Effector memory CD8-positive, alpha-beta T cell (primary cell): ENCODE measurements around the gene LAMB3.
A peak's percentile ranks its signal among the peaks of the same experiment; 100 is the strongest.

Source experiments
- ATAC-seq: fragments of 150-1000 bp; cut with Tn5 transposase; replicated peaks from 2 replicates; pipeline ENCODE4 v1.10.0; 2021; ENCODE audit warnings: mild to moderate bottlenecking, moderate library complexity
- DNase-seq, 3 experiments: peaks; one replicate each; pipeline ENCODE4 v3.0.0; 2021
- H3K27ac Mint-ChIP-seq, 2 donors: one replicate each; pipeline ENCODE4 v1.8.0; 2022; ENCODE audit warnings: mild to moderate bottlenecking in 2 of 2, mixed read lengths in 2 of 2, moderate library complexity in 2 of 2
- H3K27me3 Mint-ChIP-seq, 2 donors: one replicate each; pipeline ENCODE4 v1.8.0; 2022; ENCODE audit warnings: mixed read lengths in 2 of 2
- H3K36me3 Mint-ChIP-seq: one replicate; pipeline ENCODE4 v1.8.0; 2022; ENCODE audit warnings: mild to moderate bottlenecking, moderate library complexity, mixed read lengths; ENCODE audit not compliant: insufficient read depth
- H3K4me1 Mint-ChIP-seq, 2 donors: one replicate each; pipeline ENCODE4 v1.8.0; 2022; ENCODE audit warnings: low read depth in 2 of 2, mixed read lengths in 2 of 2
- H3K4me3 Mint-ChIP-seq, 2 donors: one replicate each; pipeline ENCODE4 v1.8.0; 2022; ENCODE audit warnings: mild to moderate bottlenecking in 2 of 2, mixed read lengths in 2 of 2, moderate library complexity in 2 of 2
- H3K9me3 Mint-ChIP-seq, 2 donors: one replicate each; pipeline ENCODE4 v1.8.0; 2022; ENCODE audit warnings: mixed read lengths in 2 of 2

The LAMB3 gene

GRCh38 chr1:209613400-209614150, 38.6 kb downstream of the LAMB3 start:
- ATAC-seq (no peak), DNase-seq (no peak)
- Mint-ChIP-seq H3K36me3 (no peaks in the 10 kb centered on the region), H3K4me1 (peaks cover 0 to 4% of the 10 kb centered on the region in 2 donors), H3K27ac (no peak overlapping the region), H3K27me3 (peaks cover 0 to 5% of the 10 kb centered on the region in 2 donors), H3K9me3 (no peaks in the 10 kb centered on the region), H3K4me3 (no peak overlapping the region)

DNA sequence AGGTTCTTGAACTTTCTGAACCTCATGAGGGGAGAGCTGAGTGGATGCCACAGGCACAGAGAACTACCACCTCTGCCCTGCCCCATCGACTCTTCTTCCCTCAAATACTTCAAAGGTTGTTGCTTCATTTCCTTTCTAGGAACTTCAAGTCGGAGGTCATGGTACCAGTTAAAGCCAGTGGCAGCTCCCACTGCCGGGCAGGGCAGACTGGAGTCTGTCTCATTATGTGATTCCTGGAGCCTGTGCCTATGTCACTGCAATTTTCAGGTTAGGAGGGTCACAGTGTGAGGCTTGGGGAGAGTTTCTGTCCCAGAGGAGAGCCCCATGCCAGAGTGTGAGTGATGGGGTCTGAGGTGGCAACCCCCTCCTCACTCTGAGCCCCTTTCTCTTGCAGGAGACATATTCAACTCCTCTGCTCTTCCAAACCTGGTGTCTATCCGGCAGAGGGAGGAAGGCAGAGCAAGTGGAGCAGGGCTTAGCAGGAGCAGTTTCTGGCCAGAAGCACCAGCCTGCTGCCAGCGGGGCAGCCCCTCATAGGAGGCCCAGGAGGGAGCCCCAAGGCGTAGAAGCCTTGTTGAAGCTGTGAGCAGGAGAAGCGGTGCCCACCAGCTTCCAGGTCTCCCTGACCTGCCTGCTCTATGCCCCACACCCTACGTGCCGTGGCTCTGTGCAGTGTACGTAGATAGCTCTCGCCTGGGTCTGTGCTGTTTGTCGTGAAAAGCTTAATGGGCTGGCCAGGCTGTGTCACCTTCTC, 39.4 kb downstream of the LAMB3 start:
- Mint-ChIP-seq H3K4me3 (no peak overlapping the region), H3K27ac (no peak overlapping the region), H3K9me3 (no peaks in the 10 kb centered on the region), H3K27me3 (peaks cover 0 to 5% of the 10 kb centered on the region in 2 donors), H3K36me3 (no peaks in the 10 kb centered on the region), H3K4me1 (peaks cover 0 to 2% of the 10 kb centered on the region in 2 donors)
- no peak for DNase-seq
- ATAC-seq, result no peak

DNA sequence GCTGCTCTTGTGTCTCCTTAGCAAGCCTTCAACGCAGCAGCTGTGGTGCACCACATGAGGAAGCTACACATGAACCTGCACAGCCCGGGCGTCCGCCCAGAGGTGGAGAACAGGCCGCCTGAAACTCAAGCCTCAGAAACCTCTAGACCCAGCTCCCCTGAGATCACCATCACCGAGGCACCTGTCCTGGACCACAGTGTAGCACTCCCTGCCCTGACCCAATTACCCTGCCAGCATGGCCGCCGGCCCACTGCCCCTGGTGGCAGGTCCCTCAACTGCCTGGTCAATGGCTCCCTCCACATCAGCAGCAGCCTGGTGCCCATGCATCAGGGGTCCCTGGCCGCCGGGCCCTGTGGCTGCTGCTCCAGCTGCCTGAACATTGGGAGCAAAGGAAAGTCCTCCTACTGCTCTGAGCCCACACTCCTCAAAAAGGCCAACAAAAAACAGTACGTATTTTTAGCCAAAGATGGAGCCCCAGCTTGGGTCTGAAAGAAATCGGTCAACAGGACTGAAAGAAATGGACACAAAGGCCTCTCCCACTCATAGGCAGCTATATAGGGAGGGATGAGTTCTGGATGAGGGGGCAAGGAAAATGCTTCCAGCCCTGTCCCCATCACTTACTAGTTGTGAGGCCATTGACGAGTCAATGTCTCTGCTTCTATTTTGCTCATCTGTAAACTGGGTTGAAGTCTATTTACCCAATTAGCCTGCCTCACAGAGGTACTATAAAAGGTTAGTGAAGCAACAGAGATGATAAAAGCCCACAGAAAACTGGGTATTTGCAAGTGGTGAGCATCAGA, 40.3 kb downstream of the LAMB3 start:
- H3K27ac Mint-ChIP-seq, result no peak overlapping the region
- no peak for ATAC-seq
- no peaks in the 10 kb centered on the region for H3K36me3 Mint-ChIP-seq
- no peak for DNase-seq
- H3K9me3 Mint-ChIP-seq, result no peaks in the 10 kb centered on the region
- H3K4me3 Mint-ChIP-seq, result no peak overlapping the region
- H3K27me3 Mint-ChIP-seq, result peaks cover 0 to 5% of the 10 kb centered on the region in 2 donors
- H3K4me1 Mint-ChIP-seq, result no peaks in the 10 kb centered on the region

GRCh38 chr1:209610631-209610905, 41.7 kb downstream of the LAMB3 start:
- Mint-ChIP-seq H3K4me3 (no peak overlapping the region), H3K4me1 (no peaks in the 10 kb centered on the region), H3K27ac (no peak overlapping the region), H3K36me3 (no peaks in the 10 kb centered on the region), H3K9me3 (no peaks in the 10 kb centered on the region), H3K27me3 (no peaks in the 10 kb centered on the region)
- DNase-seq (no peak), ATAC-seq (no peak)

DNA sequence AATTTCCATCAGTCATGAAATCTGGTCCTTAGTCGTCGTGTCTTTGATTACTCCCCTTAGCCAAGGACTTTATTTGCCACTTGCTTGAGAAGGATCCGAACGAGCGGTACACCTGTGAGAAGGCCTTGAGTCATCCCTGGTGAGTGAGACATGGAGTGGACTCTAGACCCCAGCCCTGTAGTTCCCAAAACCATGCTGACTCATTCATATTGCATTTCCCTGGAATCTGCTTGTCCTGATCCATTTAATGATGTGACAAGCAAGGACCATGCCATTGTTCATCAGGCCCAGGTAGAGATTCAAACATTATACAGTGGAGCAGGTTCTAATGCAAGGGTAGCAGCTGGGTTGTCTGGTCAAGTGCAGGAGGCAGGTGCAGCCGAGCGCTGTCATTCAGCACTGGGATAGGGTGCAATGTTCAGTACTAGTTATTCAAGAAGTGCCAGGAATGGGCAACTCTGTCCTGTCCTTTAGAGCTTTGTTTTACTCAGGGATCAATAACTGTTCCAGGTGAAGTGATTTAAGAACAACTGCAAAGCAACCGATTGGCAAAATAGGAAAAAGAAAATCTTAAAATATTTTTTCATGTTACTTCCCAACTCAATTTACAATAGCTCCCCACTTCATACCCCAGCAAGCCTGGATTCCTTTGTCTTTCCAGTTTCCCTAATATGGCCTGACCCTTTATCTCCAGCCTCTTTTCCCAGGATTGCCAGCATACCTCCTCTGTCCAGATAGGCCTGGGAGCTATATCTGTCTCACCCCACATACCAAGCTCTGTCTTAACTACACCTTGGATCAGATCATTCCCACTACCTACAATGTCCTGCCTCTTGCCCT, 42.2 kb downstream of the LAMB3 start:
- Mint-ChIP-seq H3K4me1 (no peaks in the 10 kb centered on the region), H3K36me3 (no peaks in the 10 kb centered on the region), H3K27ac (no peak overlapping the region), H3K27me3 (no peaks in the 10 kb centered on the region), H3K4me3 (no peak overlapping the region), H3K9me3 (no peaks in the 10 kb centered on the region)
- ATAC-seq (no peak), DNase-seq (no peak)

- Mint-ChIP-seq H3K27ac (no peak overlapping the region), H3K9me3 (no peaks in the 10 kb centered on the region), H3K27me3 (no peaks in the 10 kb centered on the region), H3K4me3 (no peak overlapping the region), H3K4me1 (no peaks in the 10 kb centered on the region), H3K36me3 (no peaks in the 10 kb centered on the region)
- DNase-seq (no peak), ATAC-seq (no peak)
These were observed 43.0 kb downstream of the LAMB3 start for GRCh38 chr1:209609041-209609790.

- ATAC-seq, result no peak
- H3K4me3 Mint-ChIP-seq, result no peak overlapping the region
- no peaks in the 10 kb centered on the region for H3K9me3 Mint-ChIP-seq
- DNase-seq, result no peak
- no peaks in the 10 kb centered on the region for H3K4me1 Mint-ChIP-seq
- no peaks in the 10 kb centered on the region for H3K27me3 Mint-ChIP-seq
- no peak overlapping the region for H3K27ac Mint-ChIP-seq
- H3K36me3 Mint-ChIP-seq, result no peaks in the 10 kb centered on the region
These were observed 44.4 kb downstream of the LAMB3 start for GRCh38 chr1:209607795-209608178.

DNA sequence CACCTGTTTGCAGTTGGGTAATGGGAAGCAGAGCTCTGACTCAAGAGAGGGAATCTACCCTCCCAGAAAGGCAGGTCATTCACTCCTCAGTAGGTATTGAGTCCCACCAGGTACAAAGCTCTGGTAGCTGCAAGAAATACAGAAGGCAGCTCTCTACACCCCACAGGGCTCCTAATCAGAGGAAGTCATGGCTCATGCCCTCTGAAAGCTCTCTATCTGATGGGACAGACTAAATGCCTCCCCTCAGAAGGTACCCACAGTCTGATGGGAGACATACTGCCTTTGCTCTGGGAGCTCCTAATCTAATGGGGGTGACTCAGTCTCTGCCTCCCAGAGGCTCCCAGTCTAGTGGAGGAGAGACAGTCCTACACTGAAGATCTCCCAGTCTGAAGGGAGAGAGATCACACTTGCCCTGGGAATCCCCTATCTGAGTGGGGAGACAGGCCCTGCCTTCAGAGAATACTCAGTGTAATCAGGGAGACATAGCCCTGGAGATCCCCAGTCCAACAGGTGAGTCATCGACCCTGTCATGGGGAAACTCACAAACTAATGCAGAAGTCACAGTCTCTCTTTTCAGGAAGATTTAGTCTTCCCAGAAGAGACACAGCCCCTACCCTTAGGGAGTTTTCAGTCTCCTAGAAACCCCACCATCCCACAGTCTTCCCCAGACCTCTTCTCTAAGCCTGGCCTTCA, 45.0 kb downstream of the LAMB3 start:
- Mint-ChIP-seq H3K9me3 (no peaks in the 10 kb centered on the region), H3K27me3 (no peaks in the 10 kb centered on the region), H3K27ac (no peak overlapping the region), H3K4me1 (no peaks in the 10 kb centered on the region), H3K4me3 (no peak overlapping the region), H3K36me3 (no peaks in the 10 kb centered on the region)
- no peak for DNase-seq
- ATAC-seq, result no peak

GRCh38 chr1:209603877-209604276, 48.3 kb downstream of the LAMB3 start:
- no peak overlapping the region for H3K4me3 Mint-ChIP-seq
- no peaks in the 10 kb centered on the region for H3K4me1 Mint-ChIP-seq
- H3K36me3 Mint-ChIP-seq, result no peaks in the 10 kb centered on the region
- H3K27ac Mint-ChIP-seq, result peak overlapping the region in 1 of 2 donors; percentile 49
- H3K9me3 Mint-ChIP-seq, result no peaks in the 10 kb centered on the region
- DNase-seq, result no peak
- H3K27me3 Mint-ChIP-seq, result peaks cover 11 to 25% of the 10 kb centered on the region in 2 donors
- no peak for ATAC-seq

GRCh38 chr1:209601809-209602657, 50.2 kb downstream of the LAMB3 start:
- Mint-ChIP-seq H3K27me3 (peaks cover 18 to 33% of the 10 kb centered on the region in 2 donors), H3K4me1 (no peaks in the 10 kb centered on the region), H3K4me3 (no peak overlapping the region), H3K36me3 (no peaks in the 10 kb centered on the region), H3K9me3 (no peaks in the 10 kb centered on the region), H3K27ac (no peak overlapping the region)
- ATAC-seq, result peak; percentile 55
- no peak for DNase-seq

- Mint-ChIP-seq H3K4me1 (no peaks in the 10 kb centered on the region), H3K36me3 (peaks cover 4% of the 10 kb centered on the region), H3K4me3 (no peak overlapping the region), H3K27ac (no peak overlapping the region), H3K27me3 (peaks cover 24 to 44% of the 10 kb centered on the region in 2 donors), H3K9me3 (no peaks in the 10 kb centered on the region)
- no peak for ATAC-seq
- DNase-seq, result no peak
These were observed 51.7 kb downstream of the LAMB3 start for GRCh38 chr1:209600541-209600940.
